NCI-H524 treated with DMSO at 0.1 percent for 48 hours (cell line): ENCODE measurements around the gene GDF11.
A peak's percentile ranks its signal among the peaks of the same experiment; 100 is the strongest.
"Not testable (repeated sequence)": the region's sequence is repeated elsewhere in the genome, so short reads cannot be mapped to it uniquely, and the experiment has no call there.

Experiments used
- DNase-seq: peaks from one replicate; lab custom pipeline; 2025; lab: John Stamatoyannopoulos, UW

Gene GDF11

GRCh38 chr12:55741931-55742680 lies 816 bp upstream of the GDF11 start:
- no peak for DNase-seq

DNA sequence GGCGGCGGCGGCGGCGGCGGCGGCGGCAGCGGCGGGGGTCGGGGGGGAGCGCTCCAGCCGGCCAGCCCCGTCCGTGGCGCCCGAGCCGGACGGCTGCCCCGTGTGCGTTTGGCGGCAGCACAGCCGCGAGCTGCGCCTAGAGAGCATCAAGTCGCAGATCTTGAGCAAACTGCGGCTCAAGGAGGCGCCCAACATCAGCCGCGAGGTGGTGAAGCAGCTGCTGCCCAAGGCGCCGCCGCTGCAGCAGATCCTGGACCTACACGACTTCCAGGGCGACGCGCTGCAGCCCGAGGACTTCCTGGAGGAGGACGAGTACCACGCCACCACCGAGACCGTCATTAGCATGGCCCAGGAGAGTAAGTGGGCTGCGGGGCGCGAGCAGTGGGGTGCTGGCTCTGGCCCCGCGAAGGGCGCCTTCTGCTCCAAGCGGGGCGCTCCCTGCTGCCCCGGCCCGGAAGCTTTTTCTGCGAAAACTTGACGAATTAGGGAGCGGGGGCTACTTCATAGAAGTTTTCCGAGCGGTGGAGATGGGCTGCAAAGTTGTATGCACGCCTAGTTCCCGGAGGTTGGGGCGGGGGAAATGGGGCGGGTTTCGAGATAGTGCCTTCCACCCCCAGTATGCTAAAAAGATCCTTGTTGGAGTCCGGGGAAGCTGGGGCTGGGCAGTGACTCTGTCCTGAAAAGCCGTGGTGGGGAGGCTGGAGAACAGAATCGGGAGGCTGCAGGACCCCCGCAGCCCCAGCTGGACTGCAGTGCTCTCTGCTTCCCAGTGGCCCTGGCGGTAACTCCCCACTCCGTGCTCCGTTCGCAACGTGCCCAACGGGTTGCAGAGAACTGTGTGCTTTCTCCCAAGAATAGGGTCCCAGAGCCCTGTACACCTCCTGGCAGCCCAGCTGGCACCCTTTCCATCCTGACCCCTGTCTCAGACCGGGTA lies 751 bp downstream of the GDF11 start:
- DNase-seq = no peak

GRCh38 chr12:55744340-55745030 lies 1.6 kb downstream of the GDF11 start:
- DNase-seq = no peak

DNA sequence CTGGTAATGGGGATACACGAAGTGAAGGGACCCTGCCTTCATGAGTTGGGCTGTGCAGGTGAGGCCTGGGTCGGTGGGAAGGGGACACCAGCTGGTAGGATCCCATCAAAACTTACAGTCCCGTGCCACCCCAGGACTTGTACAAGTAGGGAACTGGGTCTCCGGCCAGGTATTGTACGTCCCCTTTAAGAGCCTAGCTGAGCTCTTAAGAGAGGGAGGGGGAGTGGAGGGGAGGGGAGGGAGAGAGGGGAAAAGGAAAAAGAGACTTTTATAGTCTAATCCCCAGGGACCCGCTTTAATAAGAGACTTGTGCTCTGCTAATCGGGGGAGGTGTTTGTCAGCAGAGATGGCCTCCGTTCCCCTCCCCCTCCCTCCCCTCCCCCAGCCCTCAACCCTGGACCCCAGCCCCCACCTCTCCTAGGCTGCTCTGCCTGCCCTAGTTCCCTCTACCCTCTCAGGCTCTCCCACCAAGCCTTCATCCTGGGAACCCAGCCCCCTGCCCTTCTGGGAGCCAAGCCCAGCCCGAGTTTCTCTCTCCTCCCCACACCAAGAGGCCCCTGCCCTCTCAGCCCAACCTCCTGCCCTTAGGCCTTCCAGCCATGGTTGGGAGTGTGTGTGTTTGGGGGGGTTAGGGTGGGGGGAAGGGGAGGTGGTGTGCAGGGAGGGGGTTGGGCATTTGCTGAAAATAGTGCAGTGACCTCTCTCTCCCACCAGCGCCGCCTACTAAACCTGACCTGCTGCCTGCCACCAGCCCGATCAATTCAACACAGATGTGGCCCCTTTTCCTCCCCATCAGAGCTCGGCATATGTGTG lies 2.6 kb downstream of the GDF11 start:
- DNase-seq = peak; percentile 42

- DNase-seq = no peak
These were observed 3.4 kb downstream of the GDF11 start for GRCh38 chr12:55746174-55746912.

GRCh38 chr12:55746913-55747231 lies 4.0 kb downstream of the GDF11 start:
- DNase-seq = no peak

DNA sequence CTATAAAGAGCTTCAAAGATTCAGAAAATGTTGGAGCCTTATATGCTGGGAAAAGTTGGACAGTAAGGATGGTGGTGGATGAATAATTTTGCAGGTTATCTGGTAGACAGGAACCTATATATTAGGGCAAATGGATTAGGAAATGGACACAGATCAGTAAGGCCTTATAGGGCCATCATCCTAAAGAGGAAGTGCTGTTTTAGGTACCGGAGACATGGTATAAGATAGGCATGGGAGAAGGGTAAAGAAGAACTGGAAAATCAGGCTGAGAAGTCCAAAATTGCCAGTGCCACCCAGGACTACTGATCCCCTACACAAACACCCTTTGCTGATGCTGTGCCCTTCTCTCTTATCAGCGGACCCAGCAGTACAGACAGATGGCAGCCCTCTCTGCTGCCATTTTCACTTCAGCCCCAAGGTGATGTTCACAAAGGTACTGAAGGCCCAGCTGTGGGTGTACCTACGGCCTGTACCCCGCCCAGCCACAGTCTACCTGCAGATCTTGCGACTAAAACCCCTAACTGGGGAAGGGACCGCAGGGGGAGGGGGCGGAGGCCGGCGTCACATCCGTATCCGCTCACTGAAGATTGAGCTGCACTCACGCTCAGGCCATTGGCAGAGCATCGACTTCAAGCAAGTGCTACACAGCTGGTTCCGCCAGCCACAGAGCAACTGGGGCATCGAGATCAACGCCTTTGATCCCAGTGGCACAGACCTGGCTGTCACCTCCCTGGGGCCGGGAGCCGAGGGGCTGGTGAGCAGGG lies 5.5 kb downstream of the GDF11 start:
- DNase-seq = no peak

- no peak for DNase-seq
These were observed 12.3 kb downstream of the GDF11 start for GRCh38 chr12:55755246-55755645.

DNA sequence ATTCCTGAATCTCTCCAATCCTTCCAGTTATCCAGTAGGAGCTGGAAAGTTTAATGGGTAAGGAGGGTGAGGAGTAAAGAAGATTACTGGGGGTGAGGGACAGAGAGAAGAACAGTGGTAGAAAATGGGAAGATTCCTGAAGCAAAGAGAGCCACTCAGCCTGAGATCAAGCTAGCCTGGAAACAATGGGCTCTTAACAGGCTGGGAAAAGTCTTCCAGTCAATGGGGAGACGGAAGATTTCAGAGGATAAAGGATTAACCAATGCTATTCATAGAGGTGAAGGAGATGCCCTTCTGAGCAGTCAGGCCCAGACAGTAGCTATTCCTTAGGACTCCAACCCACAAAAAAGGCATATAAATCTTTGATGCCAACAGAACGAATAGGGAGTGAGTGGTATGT lies 14.8 kb downstream of the GDF11 start:
- no peak for DNase-seq

GRCh38 chr12:55758575-55758974 lies 15.7 kb downstream of the GDF11 start:
- not testable (repeated sequence) for DNase-seq

GRCh38 chr12:55760663-55761062 lies 17.7 kb downstream of the GDF11 start:
- DNase-seq = no peak

DNA sequence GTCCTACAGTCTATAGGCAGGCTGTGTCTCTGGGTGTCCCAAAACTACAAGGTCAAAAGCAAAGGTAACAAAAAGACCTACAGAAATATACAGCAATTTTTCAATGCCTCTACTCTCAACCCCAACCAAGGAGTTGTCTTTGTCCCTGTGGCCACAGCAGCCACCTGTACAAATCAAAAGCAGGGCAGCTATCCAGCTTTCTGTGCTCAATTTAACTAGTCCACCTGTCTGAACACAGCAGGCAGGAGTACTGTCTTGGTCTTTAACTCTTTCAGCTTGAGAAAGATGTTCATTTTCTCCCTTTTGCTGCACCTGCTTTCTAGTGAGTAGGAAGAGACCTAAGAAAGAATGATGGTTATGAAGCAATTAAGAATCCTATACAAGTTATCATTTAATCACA lies 19.7 kb downstream of the GDF11 start:
- no peak for DNase-seq

- DNase-seq = no peak
These were observed 22.9 kb downstream of the GDF11 start for GRCh38 chr12:55765736-55766290.

GRCh38 chr12:55767156-55767555 lies 24.2 kb downstream of the GDF11 start:
- DNase-seq = no peak

- peak; percentile 74 for DNase-seq
These were observed 28.8 kb downstream of the GDF11 start for GRCh38 chr12:55771736-55772135.

DNA sequence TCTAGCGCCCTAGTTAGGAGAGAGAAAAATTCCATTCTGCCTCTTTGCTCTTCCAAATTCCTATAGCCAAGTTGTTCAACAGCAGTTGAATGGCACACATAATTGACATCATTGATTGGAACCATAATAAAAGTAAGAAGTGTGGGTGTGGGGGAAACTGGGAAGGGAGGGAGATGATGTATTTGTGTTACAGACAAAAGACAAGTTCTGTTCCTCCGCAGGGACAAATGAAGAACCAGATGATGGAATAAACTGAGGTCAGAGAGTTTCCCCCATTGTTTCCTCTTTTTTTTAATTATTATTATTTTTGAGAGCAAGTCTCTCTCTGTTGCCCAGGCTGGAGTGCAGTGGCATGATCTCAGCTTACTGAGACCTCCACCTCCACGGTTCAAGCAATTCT lies 34.9 kb downstream of the GDF11 start:
- no peak for DNase-seq

- no peak for DNase-seq
These were observed 37.8 kb downstream of the GDF11 start for GRCh38 chr12:55780685-55781084.

DNA sequence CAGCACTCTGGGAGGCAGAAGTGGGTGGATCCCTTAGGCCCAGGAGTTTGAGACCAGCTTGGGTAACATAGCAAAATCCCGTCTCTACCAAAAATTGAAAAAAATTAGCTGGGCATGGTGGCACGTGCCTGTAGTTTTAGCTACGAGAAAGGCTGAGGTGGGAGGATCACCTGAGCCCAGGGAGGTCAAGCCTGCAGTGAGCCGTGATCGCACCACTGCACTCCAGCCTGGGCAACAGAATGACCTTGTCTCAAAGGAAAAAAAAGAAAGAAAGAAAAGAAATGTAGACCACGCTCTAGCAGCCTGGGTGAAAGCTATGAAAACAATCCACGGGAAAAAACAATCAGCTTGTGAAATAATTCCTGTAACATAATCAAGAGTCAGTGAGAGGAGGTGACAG lies 45.6 kb downstream of the GDF11 start:
- no peak for DNase-seq

GRCh38 chr12:55789171-55789570 lies 46.2 kb downstream of the GDF11 start:
- no peak for DNase-seq

DNA sequence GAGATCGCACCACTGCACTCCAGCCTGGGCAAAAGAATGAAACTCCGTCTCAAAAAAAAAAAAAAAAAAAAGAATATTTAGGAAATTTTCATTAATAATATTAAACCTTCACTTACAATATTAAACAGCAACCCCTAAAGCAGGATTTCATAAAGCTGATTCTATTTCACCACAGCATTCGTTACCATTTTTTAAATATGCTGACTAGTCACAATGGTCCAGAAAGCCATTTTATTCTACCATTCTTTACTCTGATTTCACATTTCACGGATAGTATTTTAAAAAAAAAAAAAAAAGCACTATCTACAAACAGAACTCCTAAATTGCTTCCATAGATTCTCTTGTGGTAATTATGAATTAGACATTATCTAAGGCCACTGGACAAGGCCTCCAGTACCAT lies 47.0 kb downstream of the GDF11 start:
- no peak for DNase-seq
